Loucy (cell line): Measurements from ENCODE around the gene XCL2.
"Not testable (repeated sequence)": the region's sequence is repeated elsewhere in the genome, so short reads cannot be mapped to it uniquely, and the experiment has no call there.

Experiments used
- EZH2phosphoT487 ChIP-seq: fragments of 200-600 bp; IDR thresholded peaks from 2 replicates; pipeline ENCODE4 v1.6.1; 2018; ENCODE audit warnings: antibody characterized with exemption, mild to moderate bottlenecking, moderate library complexity, borderline replicate concordance
- TF ChIP-seq, protein P1 (sequence below): fragments of 200-600 bp; sonication (generic); conservative IDR thresholded peaks from 2 replicates; pipeline ENCODE4 v1.5.1; 2014; ENCODE audit warnings: mild to moderate bottlenecking, antibody characterized with exemption, low read length

DNA sequence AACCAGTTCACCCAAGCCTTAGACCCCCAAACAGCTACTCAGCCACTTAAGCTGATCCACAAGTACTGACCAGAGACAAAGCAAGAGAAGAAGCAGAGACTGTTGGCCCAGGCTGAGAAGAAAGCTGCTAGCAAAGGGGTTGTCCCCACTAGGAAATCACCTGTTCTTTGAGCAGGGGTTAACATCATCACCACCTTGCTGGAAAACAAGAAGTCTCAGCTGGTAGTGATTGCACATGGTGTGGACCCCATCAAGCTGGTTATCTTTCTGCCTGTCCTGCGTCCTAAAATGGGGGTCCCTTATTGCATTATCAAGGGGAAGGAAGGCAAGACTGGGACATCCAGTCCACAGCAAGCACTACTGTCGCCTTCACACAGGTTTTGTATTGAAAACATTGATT, 819 bp downstream of the XCL2 start:
- TF ChIP-seq, protein P1, sequence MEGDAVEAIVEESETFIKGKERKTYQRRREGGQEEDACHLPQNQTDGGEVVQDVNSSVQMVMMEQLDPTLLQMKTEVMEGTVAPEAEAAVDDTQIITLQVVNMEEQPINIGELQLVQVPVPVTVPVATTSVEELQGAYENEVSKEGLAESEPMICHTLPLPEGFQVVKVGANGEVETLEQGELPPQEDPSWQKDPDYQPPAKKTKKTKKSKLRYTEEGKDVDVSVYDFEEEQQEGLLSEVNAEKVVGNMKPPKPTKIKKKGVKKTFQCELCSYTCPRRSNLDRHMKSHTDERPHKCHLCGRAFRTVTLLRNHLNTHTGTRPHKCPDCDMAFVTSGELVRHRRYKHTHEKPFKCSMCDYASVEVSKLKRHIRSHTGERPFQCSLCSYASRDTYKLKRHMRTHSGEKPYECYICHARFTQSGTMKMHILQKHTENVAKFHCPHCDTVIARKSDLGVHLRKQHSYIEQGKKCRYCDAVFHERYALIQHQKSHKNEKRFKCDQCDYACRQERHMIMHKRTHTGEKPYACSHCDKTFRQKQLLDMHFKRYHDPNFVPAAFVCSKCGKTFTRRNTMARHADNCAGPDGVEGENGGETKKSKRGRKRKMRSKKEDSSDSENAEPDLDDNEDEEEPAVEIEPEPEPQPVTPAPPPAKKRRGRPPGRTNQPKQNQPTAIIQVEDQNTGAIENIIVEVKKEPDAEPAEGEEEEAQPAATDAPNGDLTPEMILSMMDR: not testable (repeated sequence)
- TF ChIP-seq EZH2phosphoT487: not testable (repeated sequence)
